Limb (tissue), 2 donors: Measurements from ENCODE around the gene OR5A1.
A peak's percentile ranks its signal among the peaks of the same experiment; 100 is the strongest.
"Not testable (repeated sequence)": the region's sequence is repeated elsewhere in the genome, so short reads cannot be mapped to it uniquely, and the experiment has no call there.

ENCODE experiments used
- DNase-seq, 2 donors: peaks; one replicate each; pipeline ENCODE4 v3.0.0-alpha.2; 2016; ENCODE audit errors: extremely low spot score in 2 of 2

The OR5A1 gene

DNA sequence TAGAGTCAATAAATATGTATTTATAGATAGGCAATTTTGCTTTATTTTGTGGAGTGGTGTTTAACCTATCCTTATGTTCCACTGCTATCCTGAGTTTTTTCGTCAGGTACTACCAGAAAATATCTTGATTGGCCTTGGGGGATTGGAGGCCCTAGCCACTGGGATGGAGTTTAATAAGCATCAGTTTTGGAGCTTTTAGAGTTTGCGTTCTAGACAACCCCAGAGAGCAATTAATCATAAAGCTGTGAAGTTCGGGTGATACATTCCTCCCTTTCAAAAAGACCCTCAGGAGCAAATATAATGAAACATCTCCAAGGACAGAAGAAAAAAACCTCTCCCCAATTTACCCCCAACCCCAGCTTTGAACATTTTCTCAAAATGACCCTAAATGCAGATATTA is at the start of gene OR5A1:
Gene OR5A1 (plus strand): TSS at position 301 of the 400 bp plus-strand sequence. CDS start 6,700 bp downstream, outside the sequence.
- DNase-seq: no peak

DNA sequence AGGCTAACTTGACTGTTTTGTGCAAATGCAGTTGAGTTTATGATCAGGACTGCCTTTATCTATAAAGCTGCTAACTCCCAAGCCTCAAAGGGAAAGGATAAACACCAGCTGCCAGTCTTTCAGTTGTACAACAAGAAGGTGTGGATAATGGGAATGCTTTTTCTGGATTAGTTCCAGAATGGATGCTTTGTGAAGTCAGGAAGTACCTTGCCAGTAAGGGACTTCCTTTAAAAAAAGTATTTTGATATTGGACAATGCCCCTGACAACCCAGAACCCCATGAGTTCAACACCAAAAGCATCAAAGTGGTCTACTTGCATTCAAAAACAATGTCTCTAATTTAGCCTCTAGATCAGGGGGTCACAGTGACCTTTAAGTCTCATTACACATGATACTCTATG is 42.1 kb upstream of the OR5A1 start:
- no peak for DNase-seq

DNA sequence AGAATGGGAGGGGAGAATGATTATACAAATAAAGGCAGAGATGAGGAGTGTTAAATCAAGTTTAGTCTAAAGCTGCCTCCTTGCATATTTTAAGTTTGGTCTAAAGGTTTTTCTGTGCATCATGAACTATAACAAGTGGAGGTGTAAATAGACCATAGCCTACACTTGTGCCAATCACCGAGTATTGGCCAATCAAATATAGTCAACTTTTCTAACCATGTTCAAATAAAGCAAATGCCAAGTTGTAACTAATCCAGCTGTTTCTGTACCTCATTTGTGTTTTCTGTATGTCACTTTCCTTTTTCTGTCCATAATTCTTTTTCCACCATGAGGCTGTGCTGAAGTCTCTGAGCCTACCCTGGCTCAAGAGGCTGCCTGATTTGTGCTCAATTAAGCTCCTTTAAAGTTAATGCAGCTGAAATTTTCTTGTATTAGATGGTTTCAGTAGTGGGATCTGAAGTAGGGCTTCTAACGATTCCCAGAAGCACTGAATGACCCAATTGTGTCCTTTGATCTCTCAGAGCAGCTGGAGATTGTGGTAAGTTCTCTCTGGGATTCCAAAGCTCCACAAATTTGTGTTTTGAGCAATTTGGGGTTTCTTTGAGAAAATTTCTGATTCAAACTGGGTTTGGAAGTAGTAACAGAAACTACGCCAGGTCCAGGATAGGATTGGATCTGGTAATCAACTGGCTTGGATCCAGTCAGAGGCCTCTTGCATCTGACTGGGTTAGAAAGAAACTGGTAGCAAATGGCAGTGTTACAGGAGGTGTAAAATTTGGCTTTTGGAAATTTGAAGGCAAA is 35.6 kb upstream of the OR5A1 start:
- no peak for DNase-seq

DNA sequence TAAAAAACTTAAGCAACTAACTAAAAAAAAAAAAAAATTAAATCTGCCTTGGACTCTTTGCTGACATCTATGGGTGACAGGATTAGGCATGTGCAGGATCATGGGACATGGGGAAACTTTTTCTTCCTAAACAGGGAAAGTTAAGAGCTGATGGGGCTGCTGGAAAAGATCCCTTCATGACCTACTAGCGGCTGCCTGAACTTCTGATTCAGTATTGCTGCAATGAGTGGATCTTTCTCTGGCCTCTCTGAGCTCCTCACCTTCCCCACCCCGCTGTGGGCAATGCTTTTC is 35.1 kb upstream of the OR5A1 start:
- no peak for DNase-seq

DNA sequence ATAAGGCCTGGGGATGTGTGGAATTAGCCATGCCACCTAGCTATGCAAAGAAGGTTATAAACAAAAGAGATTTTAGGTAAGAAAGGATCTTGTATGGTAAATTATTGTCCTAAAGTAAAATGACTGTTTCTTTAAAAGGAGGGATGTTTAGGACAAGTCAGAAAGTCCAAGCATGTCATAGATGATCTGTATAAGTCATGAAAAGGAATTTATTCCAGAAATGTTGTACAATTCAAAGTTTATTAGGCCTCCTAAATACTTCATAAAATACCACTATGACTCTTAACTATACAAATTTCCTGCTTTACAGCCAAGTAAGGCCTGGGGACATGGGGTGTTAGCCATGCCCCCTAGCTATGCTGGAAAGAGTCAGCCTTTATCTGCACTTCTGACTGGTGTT is 32.7 kb upstream of the OR5A1 start:
- no peak for DNase-seq

DNA sequence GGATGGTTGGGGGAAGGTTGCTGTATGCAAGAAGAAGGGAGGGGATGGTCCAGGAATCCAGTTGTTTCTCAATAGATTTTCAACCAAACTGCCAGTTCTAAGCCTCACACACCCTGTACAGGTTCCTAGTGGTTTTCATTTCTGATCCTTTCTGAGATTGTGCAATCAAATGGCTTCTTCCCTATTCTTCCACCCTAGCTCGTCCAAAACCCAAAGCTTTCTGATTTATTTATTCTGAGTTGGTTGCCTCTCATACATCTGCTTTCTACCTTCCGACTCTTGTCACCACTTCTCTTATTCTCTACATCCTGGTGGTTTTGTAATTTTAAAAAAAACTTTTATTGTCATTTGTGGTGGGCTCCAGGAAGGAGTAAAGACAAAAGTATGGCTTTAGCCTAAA is 22.6 kb upstream of the OR5A1 start:
- no peak for DNase-seq

DNA sequence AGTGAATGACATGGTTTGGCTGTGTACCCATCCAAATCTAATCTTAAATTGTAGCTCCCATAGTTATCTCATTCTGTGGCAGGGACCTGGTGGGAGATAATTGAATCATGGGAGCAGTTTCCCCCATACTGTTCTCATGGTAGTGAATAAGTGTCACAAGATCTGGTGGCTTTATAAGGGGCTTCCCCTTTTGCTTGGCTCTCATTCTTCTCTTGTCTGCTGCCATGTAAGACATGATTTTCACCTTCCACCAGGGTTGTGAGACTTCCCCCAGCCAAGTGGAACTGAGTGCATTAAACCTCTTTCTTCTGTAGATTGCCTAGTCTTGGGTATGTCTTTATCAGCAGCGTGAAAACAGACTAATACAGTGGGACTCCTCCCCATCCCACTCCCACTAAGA is 21.2 kb upstream of the OR5A1 start:
- no peak for DNase-seq

DNA sequence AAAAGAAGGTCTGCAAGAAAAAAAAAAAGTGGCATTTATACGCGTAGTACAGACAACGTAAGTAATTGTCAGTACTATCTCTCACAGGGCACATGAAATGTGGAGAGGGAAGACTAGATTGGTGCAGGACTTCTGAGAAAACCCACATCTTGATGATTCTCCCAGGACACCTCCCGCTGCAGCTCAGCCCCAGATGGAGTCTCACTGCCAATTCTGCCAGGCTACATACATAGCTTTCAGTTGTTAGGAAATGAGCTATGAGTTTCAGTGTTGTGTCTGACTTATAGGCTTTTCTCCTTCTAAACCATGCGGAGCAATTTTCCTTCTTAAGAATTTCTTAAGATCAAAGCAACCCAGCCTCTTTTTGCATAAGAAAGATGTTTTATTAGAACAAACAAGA is 19.7 kb upstream of the OR5A1 start:
- no peak for DNase-seq

DNA sequence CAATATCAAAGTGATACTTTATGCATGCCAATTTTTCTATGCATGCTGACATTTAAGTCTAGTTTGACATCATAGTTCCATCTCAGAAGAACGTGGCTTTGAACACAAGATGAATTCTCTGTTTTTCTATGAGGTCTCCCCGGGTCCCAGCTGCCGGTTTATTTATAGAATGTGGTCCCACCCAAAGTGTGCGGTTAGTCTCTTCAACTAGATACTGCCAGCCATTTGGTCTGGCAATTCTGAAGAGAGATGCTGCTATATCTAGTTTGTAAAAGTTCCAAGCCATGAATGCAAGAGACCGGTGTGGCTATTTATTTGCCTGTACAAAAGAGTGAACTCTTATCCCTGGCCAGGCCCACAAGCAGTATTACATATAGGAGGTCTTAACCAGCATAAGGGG is 19.2 kb upstream of the OR5A1 start:
- DNase-seq: no peak

DNA sequence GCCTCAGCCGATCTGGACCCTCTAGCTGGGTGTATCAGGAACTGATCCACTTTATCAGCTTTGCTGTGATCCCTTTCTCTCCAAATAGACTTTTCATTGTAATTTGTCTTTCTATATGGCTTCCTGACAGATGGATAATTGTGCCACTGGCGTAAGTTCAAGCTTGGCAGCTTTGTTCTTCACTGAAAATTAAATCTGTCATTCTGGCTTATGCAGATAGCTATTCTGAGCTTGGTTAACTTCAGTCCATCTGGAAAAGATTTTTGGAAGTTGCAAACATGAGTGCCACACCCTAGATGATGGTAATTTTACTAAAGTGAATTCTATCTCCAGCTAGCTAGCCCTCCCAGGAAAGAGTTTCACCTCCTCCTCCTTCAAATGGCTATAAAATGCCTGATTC is 18.1 kb upstream of the OR5A1 start:
- DNase-seq: no peak

DNA sequence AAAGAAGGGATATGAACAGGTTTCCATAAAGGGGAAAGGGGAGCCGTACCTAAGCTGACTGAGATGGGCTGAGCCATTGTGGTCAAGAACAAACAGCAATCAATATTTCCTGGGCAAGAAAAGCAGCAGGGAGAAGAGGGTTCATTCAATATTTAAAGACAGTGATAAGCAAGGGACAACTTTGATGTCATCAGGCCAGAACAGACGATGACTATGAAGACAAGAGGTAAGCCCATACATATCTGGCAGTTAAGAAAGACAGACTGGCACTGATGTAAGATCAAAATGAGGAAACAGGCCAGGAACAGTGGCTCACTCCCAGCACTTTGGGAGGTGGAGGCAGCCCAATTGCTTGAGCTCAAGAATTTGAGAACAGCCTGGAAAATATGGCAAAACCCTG is 12.4 kb upstream of the OR5A1 start:
- no peak for DNase-seq

DNA sequence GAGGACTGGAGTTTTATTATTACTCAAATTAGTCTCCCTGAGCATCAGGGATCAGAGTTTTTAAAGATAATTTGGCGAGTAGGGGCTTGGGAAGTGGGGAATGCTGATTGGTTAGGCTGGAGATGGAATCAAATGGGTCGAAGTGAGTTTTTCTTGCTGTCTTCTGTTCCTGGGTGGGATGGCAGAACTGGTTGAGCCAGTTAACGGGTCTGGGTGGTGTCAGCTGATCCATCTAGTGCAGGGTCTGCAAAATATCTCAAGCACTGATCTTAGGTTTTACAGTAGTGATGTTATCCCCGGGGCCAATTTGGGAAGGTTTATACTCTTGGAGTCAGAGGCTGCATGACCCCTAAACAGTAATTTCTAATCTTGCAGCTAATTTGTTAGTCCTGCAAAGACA is 11.1 kb upstream of the OR5A1 start:
- no peak for DNase-seq

DNA sequence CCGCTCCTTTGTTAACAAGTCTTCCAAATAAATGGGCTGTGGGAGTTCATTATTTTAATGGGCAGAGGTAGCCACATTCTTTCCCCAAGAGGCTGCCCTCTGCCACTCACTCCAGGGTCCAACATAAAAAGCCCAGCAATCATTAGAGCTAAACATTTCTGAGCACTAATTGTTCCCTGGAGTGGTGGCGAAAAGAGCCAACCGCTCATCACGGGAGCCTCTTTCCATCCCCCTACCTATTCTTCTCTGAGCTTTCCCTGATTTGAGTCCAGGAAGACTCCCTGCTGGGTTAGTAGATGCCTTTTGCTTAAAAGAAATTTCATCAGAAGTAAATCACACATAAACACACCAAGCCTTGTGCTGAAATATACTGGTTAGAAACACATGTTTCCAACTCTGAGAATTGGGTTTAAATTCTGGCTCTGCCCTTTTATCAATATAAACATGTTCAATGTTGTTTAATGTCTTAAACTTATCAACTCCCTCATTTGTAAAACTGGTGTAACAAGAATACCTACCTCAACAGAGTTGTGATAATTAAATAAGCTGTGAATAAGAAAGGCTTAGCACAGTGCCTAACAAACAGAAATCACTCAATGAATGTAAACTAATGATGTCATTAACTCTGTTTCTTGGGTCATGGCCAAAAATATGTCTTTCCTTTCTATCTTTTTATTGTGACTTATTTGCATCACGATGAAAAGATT is 9.8 kb upstream of the OR5A1 start, which contains the start of gene OR5A2:
Gene OR5A2 (minus strand): TSS at position 53 of the 707 bp plus-strand sequence. CDS start 3,460 bp downstream, outside the sequence.
- DNase-seq: no peak

DNA sequence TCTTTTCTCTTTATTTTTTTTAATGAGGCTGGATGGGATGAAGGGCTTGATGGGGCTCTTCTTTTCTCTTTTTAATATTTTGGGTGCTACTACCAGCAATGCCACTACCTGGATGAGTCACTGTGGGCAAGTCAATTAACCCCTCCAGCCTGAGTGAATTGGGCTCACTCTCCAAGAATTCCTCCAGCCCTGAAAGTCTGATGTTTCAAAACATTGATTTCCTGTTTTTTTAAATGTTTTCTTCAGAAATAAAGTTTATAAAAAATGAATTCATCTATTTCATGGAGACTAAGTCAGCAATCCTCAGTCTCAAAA is 9.2 kb upstream of the OR5A1 start:
- DNase-seq: no peak

DNA sequence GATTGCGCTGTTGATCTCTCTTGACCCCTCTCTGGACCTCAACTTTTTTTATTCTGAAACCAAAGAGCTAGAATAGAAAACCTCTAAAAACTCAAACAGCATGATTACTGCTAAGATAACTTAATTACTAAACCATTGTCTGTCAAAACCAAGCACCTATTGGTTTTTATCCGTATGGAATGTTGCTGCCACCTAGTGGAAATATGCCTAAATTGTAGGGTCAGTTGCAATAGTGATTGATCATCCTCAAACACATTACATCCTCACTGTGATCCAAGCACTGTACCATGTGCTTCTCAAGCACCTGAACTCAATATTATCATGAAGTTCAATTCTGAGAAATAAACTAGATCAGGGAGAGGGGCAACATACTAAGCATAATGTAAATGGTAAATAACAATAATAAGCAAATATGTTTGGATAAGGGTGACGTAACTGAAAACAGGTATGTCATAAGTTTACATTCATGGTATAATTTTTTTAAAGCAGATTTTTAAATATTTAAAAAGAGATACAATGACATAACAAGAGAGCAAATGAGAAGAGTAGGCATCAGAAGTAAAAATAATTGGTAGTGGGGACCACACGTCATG is 6.2 kb upstream of the OR5A1 start:
- DNase-seq: peak in 1 of 2 donors; percentile 42

DNA sequence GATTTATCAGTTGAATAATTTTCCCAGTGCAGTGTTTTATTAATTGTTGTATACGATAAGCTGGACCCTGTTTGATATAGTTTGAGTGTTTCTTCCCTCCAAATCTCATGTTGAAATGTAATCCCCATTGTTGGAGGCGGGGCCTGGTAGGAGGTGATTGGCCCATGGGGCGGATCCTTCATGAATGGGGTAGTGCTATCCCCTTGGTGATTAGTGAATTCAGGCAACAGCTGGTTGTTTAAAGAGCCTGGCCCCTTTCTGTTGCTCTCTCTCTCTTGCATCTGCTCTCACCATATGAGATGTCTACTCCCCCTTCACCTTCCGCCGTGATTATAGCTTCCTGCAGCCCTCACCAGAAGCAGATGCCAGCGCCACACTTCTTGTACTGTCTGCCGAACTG is 1.5 kb downstream of the OR5A1 start:
- no peak for DNase-seq

DNA sequence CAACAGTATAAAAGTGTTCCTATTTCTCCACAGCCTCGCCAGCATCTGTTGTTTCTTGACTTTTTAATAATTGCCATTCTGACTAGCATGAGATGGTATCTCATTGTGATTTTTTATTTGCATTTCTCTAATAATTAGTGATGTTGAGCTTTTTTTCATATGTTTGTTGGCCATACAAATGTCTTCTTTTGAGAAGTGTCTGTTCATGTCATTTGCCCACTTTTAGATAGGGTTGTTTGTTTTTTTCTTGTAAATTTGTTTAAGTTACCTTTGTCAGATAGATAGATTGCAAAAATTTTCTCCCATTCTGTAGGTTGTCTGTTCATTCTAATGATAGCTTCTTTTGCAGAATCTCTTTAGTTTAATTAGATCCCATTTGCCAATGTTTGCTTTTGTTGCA is 9.4 kb downstream of the OR5A1 start:
- not testable (repeated sequence) for DNase-seq

DNA sequence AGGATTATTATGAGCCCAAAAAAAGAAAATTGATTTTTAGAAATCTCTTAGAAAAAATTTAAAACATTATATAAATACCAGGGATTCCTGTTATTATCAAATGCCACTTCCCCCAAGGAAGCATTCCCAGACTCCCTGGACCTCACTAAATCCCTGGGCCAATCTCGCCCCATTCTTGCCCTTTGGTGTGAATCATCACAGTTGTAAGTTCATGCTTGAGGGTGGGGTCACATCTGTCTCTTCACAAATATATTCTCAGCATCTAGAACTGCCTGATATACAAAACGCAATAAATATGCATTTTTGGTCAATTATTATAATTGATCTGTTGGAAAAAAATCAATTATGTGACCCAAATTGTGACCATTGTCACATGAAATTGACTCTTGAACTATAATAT is 12.2 kb downstream of the OR5A1 start:
- no peak for DNase-seq

DNA sequence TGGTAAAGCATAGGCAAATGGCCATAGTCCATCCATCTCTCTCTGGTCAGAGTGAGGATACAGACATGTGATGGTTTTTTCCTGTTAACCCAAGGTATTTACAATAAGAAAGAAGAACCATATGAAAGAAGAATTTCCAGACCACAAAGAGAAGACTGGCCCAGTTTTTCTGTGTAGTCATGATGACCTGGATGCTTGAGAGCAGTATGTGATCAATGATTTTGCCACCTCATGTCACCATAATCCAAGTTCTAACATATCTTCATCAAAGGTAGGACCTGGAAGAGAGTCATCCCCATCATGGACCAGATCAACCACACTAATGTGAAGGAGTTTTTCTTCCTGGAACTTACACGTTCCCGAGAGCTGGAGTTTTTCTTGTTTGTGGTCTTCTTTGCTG is 20.4 kb downstream of the OR5A1 start, which contains the start of gene OR4D6:
Gene OR4D6 (plus strand): TSS at position 301 of the 400 bp plus-strand sequence. CDS start 0 bp downstream, at position 301.
- DNase-seq: no peak

DNA sequence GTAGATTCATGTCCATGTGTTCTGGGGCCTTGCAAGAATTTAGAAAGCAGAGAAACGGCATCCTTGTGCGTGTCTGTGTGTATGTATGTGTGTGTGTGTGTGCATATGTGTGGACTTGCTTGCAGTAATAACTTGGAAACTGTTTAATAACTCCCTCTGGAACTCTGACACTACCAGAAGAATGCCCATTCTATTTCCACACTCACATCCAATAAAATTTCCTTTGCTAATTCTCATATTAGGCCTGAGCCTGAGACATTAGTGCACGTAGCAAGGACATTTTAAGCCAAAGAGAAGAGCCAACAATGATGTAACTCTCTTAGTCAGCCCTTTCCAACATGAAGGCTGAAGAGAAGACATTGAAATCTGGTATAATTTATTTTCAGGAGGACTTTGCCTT is 23.6 kb downstream of the OR5A1 start:
- DNase-seq: peak in 1 of 2 donors; percentile 11

DNA sequence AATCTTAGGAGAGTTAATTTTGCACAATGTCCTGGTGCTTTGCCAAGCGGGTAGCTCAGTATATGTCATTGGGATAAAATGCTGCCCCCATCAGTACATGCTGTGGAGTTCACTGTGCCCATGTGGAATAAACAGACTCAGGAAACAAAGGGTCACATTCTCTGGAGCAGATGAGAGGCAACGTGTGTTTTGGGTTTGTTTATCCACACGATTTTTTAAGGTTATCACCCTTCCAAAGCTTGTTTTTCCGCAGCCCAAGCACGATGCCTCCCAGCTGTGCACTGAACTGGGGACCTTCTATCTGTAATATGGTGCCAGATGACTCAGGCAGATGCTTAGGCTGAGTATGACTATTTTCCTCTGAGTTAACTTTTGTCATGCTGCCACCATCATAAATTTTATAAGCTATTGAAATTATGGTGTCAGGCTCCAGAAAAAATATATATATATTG is 26.9 kb downstream of the OR5A1 start:
- peak in 1 of 2 donors; percentile 49 for DNase-seq

DNA sequence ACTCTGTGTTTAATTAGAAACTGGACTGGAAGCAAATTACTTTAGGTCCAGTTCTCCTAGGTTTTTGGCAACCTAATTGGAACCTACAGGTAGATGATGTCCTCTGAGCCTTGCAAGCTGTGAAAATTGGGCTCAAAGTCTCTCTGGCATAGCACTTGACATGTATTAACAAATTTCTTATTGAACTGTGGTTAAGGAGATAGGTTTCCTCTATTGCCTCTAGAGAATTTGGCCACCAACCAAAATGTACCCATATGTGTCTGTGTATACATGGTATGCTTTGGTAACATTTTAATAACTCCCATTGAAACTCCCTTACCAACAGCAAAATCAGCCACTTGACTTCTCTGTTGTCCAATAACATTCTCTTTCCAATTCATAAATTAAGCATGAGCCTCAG is 36.7 kb downstream of the OR5A1 start, which contains the start of gene OR4D10:
Gene OR4D10 (plus strand): TSS at position 301 of the 400 bp plus-strand sequence. CDS start 4,115 bp downstream, outside the sequence.
- DNase-seq: no peak
